Airway epithelial cell (primary cell): ENCODE results near the gene VDR. TPM values are rescaled to one million over a fixed set of nuclear protein-coding genes. Genes with fewer than 3 reads are reported as not detected.

Experiments
- total RNA-seq: library from RNA; depleted of rRNA; stranded (reverse); fragments of >200 nt; gene quantifications from 2 replicates; pipeline ENCODE4 v1.2.3, GENCODE V29; 2015

Gene VDR
- total RNA-seq = 16.8 and 18.1 TPM in 2 replicates

DNA sequence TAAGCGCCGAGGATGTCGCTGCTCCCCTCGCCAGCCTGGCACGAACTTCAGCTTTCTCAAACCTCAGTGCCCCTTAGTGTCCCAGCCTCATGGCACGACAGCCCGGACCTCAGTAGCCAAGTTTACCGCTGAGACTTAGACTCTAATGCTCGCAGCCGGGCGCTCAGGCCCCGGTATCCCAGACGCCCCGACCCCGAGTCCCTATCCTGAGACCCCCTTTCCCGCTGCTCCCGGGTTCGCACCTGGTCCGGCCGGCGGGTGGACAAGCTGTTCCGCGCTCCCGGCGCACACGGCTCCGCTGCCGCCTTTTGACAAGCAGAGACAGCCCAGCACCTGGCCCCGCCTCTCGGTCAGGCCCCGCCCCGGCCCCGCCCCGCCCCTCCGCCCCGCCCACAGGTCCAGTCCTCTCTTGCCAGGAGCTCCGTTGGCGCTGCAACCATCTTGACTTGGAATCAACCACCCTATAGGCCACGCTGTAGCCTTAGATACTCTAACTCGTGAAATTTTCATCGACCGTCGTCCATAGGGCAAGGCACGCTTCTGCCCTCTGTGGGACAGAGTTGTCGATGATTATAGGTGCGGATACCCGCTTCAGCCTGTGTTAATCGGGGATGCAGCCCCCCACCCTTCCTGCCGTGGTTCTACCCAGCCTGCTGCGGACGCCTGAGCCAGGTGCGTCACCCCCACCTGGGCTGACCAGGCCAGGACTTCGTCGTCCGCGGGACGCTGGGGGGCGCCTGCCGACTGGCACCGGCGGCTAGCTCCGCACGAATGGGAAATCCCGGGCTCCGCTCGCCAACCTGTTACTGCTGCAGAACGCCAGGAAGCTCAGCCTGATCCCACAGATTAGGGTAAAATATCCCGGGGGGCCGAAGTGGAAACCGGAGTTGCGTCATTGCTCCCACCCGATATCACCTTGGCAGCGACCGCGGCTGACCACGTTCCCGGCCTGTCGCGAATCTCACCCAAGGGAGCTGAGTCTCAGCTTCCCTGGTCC lies at the start of gene VDR:
Gene VDR (minus strand): TSS at position 282 of the 997 bp plus-strand sequence. CDS start 25,881 bp downstream, outside the sequence.

DNA sequence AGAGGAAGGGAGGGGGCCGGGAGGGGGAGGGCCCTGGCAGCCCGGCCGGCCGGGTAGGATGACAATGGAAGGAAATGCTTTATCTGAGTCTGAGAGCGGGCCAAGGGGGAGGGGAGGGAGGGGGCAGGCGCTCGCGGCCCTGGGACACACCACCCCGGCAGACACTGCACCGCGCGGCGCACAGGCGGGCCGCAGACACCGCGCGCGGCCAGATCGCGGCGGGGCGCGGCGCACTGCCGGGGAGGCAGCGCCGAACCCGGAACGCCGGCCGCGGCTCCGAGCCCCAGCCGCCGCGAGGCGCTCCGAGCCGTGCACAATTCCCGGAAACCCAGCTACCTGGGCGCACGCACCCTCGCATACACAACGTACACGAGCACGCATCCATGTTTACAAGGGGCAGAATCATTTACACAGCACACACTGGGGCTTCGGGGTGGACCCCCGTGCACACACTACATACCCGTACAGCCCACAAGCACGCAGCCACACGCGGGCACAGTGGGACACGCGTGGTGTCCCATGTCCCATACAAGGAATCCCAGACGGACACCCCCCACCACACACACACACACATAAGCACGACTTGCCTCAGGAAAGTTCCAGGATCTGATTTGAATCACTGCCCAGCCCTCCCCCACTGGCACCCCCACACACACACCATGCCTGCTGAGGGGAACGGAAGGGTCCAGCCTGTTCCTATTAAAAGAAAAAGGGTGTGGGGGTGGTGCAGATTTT lies 84.7 kb downstream of the VDR start, which contains the start of gene HDAC7:
Gene HDAC7 (minus strand): TSS at position 8 of the 735 bp plus-strand sequence. CDS start 118 bp downstream, outside the sequence.

Other genes with a start within 250 kb of the VDR start
- gene RPAP3, start 199.0 kb downstream of the VDR start, total RNA-seq = 12.7 and 15.7 TPM in 2 replicates
- gene ENDOU, start 179.5 kb downstream of the VDR start, total RNA-seq = 2.6 and 3.4 TPM in 2 replicates
- gene RAPGEF3, start 146.1 kb downstream of the VDR start, total RNA-seq = 4.0 and 4.2 TPM in 2 replicates
- gene SLC48A1, start 131.8 kb downstream of the VDR start, total RNA-seq = 14.6 and 22.9 TPM in 2 replicates
- 34.0 and 44.4 TPM in 2 replicates for gene HDAC7, start 85.1 kb downstream of the VDR start, total RNA-seq
- gene TMEM106C, start 58.6 kb upstream of the VDR start, total RNA-seq = 66.2 and 66.4 TPM in 2 replicates
- 0.07 and 0.14 TPM in 2 replicates for gene COL2A1, start 99.5 kb upstream of the VDR start, total RNA-seq
- gene SENP1, start 201.1 kb upstream of the VDR start, total RNA-seq = 9.2 and 14.0 TPM in 2 replicates
- 50.2 and 52.4 TPM in 2 replicates for gene PFKM, start 214.4 kb upstream of the VDR start, total RNA-seq